Nephron progenitor cell (in vitro differentiated cells): ENCODE results near the gene B4GALNT4.
A peak's percentile ranks its signal among the peaks of the same experiment; 100 is the strongest.
"Not testable (repeated sequence)": the region's sequence is repeated elsewhere in the genome, so short reads cannot be mapped to it uniquely, and the experiment has no call there.

Experiments used
- DNase-seq: peaks from one replicate; pipeline ENCODE4 v3.0.0; 2021
- H3K27ac Mint-ChIP-seq: 2 replicates; pipeline ENCODE4 v1.8.0; 2021; ENCODE audit warnings: mild to moderate bottlenecking, moderate library complexity, mixed read lengths
- H3K27me3 Mint-ChIP-seq: 2 replicates; pipeline ENCODE4 v1.8.0; 2021; ENCODE audit warnings: mild to moderate bottlenecking, low read depth, mixed read lengths; ENCODE audit not compliant: poor library complexity
- H3K36me3 Mint-ChIP-seq: 2 replicates; pipeline ENCODE4 v1.8.0; 2021; ENCODE audit warnings: low read depth, mixed read lengths
- H3K4me1 Mint-ChIP-seq: 2 replicates; pipeline ENCODE4 v1.8.0; 2021; ENCODE audit warnings: mixed read lengths
- H3K4me3 Mint-ChIP-seq: 2 replicates; pipeline ENCODE4 v1.8.0; 2021; ENCODE audit warnings: mild to moderate bottlenecking, moderate library complexity, mixed read lengths
- H3K9me3 Mint-ChIP-seq: 2 replicates; pipeline ENCODE4 v1.8.0; 2021; ENCODE audit warnings: mild to moderate bottlenecking, moderate library complexity, mixed read lengths
- TF ChIP-seq, protein P1 (sequence below): fragments of 200-600 bp; sonication (generic); IDR thresholded peaks from 2 replicates; pipeline ENCODE4 v1.5.0; 2021; ENCODE audit warnings: antibody characterized with exemption

Gene B4GALNT4

DNA sequence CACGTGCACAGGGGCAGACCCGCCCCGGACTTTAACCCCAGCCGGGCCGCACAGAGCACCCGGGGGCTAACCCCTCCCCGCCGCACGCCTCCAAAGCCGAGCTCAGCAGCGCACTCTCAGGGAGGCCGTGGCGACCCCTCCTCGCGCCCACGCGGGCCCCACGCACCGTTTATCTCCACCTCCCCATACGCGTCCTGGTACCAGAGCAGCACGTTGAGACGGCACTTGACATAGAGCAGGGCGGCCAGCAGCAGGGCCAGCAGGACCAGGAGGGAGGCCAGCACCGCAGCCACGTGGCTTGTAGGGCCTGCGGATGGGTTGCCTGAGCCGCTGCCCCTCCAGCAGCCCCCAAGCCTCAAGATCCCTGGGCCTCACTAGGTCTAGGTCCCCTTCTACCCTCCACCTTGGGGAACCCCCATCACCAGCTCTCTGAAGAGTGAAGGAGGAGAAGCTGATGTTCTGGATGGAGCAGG, 38.4 kb downstream of the B4GALNT4 start:
- H3K4me1 Mint-ChIP-seq: peaks cover 7% of the 10 kb centered on the region
- H3K27me3 Mint-ChIP-seq: peaks cover 8% of the 10 kb centered on the region
- DNase-seq: no peak
- no peaks in the 10 kb centered on the region for H3K9me3 Mint-ChIP-seq
- TF ChIP-seq, protein P1, sequence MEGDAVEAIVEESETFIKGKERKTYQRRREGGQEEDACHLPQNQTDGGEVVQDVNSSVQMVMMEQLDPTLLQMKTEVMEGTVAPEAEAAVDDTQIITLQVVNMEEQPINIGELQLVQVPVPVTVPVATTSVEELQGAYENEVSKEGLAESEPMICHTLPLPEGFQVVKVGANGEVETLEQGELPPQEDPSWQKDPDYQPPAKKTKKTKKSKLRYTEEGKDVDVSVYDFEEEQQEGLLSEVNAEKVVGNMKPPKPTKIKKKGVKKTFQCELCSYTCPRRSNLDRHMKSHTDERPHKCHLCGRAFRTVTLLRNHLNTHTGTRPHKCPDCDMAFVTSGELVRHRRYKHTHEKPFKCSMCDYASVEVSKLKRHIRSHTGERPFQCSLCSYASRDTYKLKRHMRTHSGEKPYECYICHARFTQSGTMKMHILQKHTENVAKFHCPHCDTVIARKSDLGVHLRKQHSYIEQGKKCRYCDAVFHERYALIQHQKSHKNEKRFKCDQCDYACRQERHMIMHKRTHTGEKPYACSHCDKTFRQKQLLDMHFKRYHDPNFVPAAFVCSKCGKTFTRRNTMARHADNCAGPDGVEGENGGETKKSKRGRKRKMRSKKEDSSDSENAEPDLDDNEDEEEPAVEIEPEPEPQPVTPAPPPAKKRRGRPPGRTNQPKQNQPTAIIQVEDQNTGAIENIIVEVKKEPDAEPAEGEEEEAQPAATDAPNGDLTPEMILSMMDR: no peak
- no peak overlapping the region for H3K27ac Mint-ChIP-seq
- no peaks in the 10 kb centered on the region for H3K36me3 Mint-ChIP-seq
- no peak overlapping the region for H3K4me3 Mint-ChIP-seq

GRCh38 chr11:408154-409007, 39.1 kb downstream of the B4GALNT4 start:
- H3K27ac Mint-ChIP-seq: no peak overlapping the region
- no peaks in the 10 kb centered on the region for H3K36me3 Mint-ChIP-seq
- peaks cover 15% of the 10 kb centered on the region for H3K27me3 Mint-ChIP-seq
- TF ChIP-seq, protein P1: no peak
- peaks cover 7% of the 10 kb centered on the region for H3K4me1 Mint-ChIP-seq
- H3K9me3 Mint-ChIP-seq: no peaks in the 10 kb centered on the region
- DNase-seq: no peak
- no peak overlapping the region for H3K4me3 Mint-ChIP-seq

GRCh38 chr11:409008-409599, 39.8 kb downstream of the B4GALNT4 start:
- no peak overlapping the region for H3K27ac Mint-ChIP-seq
- DNase-seq: no peak
- H3K9me3 Mint-ChIP-seq: no peaks in the 10 kb centered on the region
- peaks cover 7% of the 10 kb centered on the region for H3K4me1 Mint-ChIP-seq
- peaks cover 19% of the 10 kb centered on the region for H3K27me3 Mint-ChIP-seq
- TF ChIP-seq, protein P1: no peak
- no peak overlapping the region for H3K4me3 Mint-ChIP-seq
- H3K36me3 Mint-ChIP-seq: no peaks in the 10 kb centered on the region

- no peak overlapping the region for H3K27ac Mint-ChIP-seq
- peak; percentile 7 for DNase-seq
- H3K4me1 Mint-ChIP-seq: peaks cover 13% of the 10 kb centered on the region
- no peaks in the 10 kb centered on the region for H3K9me3 Mint-ChIP-seq
- TF ChIP-seq, protein P1: no peak
- H3K27me3 Mint-ChIP-seq: peaks cover 26% of the 10 kb centered on the region
- no peak overlapping the region for H3K4me3 Mint-ChIP-seq
- H3K36me3 Mint-ChIP-seq: no peaks in the 10 kb centered on the region
These were observed 40.5 kb downstream of the B4GALNT4 start for GRCh38 chr11:409600-410483.

DNA sequence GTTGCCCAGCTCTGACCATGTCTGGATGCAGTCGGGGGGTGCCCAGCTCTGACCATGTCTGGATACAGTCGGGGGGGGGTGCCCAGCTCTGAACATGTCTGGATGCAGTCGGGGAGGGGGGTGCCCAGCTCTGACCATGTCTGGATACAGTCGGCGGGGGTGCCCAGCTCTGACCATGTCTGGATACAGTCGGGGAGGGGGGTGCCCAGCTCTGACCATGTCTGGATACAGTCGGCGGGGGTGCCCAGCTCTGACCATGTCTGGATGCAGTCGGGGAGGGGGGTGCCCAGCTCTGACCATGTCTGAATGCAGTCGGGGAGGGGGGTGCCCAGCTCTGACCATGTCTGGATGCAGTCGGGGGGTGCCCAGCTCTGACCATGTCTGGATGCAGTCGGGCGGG, 41.4 kb downstream of the B4GALNT4 start:
- not testable (repeated sequence) for H3K4me3 Mint-ChIP-seq

DNA sequence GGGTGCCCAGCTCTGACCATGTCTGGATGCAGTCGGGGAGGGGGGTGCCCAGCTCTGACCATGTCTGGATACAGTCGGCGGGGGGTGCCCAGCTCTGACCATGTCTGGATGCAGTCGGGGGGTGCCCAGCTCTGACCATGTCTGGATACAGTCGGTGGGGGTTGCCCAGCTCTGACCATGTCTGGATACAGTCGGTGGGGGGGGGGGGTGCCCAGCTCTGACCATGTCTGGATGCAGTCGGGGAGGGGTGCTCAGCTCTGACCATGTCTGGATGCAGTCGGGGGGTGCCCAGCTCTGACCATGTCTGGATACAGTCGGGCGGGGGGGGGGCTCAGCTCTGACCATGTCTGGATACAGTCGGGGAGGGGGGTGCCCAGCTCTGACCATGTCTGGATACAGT, 42.2 kb downstream of the B4GALNT4 start:
- H3K27ac Mint-ChIP-seq, H3K9me3 Mint-ChIP-seq, H3K36me3 Mint-ChIP-seq, H3K4me3 Mint-ChIP-seq, DNase-seq: not testable (repeated sequence)
- Mint-ChIP-seq H3K4me1 (peaks cover 16% of the 10 kb centered on the region), H3K27me3 (peaks cover 42% of the 10 kb centered on the region)

More for the DNA sequence above, 41.4 kb downstream of the B4GALNT4 start:
- not testable (repeated sequence) for H3K9me3 Mint-ChIP-seq, H3K36me3 Mint-ChIP-seq, DNase-seq, H3K27ac Mint-ChIP-seq
- H3K4me1 Mint-ChIP-seq: peaks cover 11% of the 10 kb centered on the region
- H3K27me3 Mint-ChIP-seq: peaks cover 34% of the 10 kb centered on the region
